ENCODE data around the gene LRFN2.

The LRFN2 gene

GRCh38 chr6:40611912-40612311 lies 24.7 kb upstream of the LRFN2 start:
- H3K9me3 ChIP-seq (ENCODE audit: insufficient read depth, low read depth, low read length): no peaks in the 10 kb centered on the region
- no peak overlapping the region for H3K4me3 ChIP-seq (ENCODE audit: low read length, poor library complexity, severe bottlenecking)
- H3K9me2 ChIP-seq (replicated peaks; ENCODE audit: low read depth, low read length): no peaks in the 10 kb centered on the region
- no peak for TF ChIP-seq CTCF (conservative IDR thresholded peaks at IDR 0.05; ENCODE audit: low read length)
- no peak for TF ChIP-seq EZH2phosphoT487 (IDR thresholded peaks at IDR 0.05; ENCODE audit: borderline replicate concordance)
- H3K27me3 ChIP-seq (ENCODE audit: insufficient read depth, low read length, poor library complexity, severe bottlenecking): no peaks in the 10 kb centered on the region
- no peaks in the 10 kb centered on the region for H3F3A ChIP-seq (ENCODE audit: low read depth)
- H2AFZ ChIP-seq (ENCODE audit: low read length): no peak overlapping the region
- H3K36me3 ChIP-seq (ENCODE audit: insufficient read depth, low read length): no peaks in the 10 kb centered on the region
- H3K79me2 ChIP-seq (ENCODE audit: insufficient read depth, low read length): no peaks in the 10 kb centered on the region
- no peaks in the 10 kb centered on the region for H4K20me1 ChIP-seq (ENCODE audit: insufficient read depth, low read length, poor library complexity, severe bottlenecking)
- no peak overlapping the region for H3K4me2 ChIP-seq (ENCODE audit: low read depth, low read length, poor library complexity, severe bottlenecking)
- no peak overlapping the region for H3K9ac ChIP-seq (ENCODE audit: low read depth, low read length, poor library complexity, severe bottlenecking)
- H3K4me1 ChIP-seq (ENCODE audit: insufficient read depth, low read length, poor library complexity, severe bottlenecking): peaks cover 5% of the 10 kb centered on the region

DNA sequence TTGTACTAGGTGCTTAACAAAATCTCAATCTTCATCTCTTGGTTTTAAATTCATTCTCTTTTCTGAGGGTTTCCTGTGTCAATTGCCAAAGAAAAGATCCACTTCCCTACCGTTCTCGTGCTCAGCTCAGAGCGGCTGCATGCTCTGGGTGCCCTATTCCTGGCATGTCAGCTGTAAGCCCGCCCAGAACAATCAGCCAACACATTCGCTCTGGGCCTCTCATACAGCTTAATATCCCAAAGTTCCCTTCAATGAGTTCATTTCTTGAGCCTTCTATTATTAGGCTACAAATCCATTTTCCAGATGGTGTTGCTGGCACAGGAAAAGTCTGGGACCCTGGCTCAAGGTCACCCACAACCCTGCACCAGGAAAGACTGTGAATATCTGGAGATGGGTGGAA lies 24.3 kb upstream of the LRFN2 start:
- no peak overlapping the region for H2AFZ ChIP-seq (ENCODE audit: low read length)
- no peak overlapping the region for H3K4me2 ChIP-seq (ENCODE audit: low read depth, low read length, poor library complexity, severe bottlenecking)
- no peaks in the 10 kb centered on the region for H3K79me2 ChIP-seq (ENCODE audit: insufficient read depth, low read length)
- TF ChIP-seq CTCF (conservative IDR thresholded peaks at IDR 0.05; ENCODE audit: low read length): no peak
- TF ChIP-seq EZH2phosphoT487 (IDR thresholded peaks at IDR 0.05; ENCODE audit: borderline replicate concordance): no peak
- H4K20me1 ChIP-seq (ENCODE audit: insufficient read depth, low read length, poor library complexity, severe bottlenecking): no peaks in the 10 kb centered on the region
- H3K4me3 ChIP-seq (ENCODE audit: low read length, poor library complexity, severe bottlenecking): no peak overlapping the region
- H3K9ac ChIP-seq (ENCODE audit: low read depth, low read length, poor library complexity, severe bottlenecking): no peak overlapping the region
- peaks cover 5% of the 10 kb centered on the region for H3K4me1 ChIP-seq (ENCODE audit: insufficient read depth, low read length, poor library complexity, severe bottlenecking)
- no peaks in the 10 kb centered on the region for H3K27me3 ChIP-seq (ENCODE audit: insufficient read depth, low read length, poor library complexity, severe bottlenecking)
- H3K9me2 ChIP-seq (replicated peaks; ENCODE audit: low read depth, low read length): no peaks in the 10 kb centered on the region
- H3K36me3 ChIP-seq (ENCODE audit: insufficient read depth, low read length): no peaks in the 10 kb centered on the region
- H3K9me3 ChIP-seq (ENCODE audit: insufficient read depth, low read depth, low read length): no peaks in the 10 kb centered on the region
- no peaks in the 10 kb centered on the region for H3F3A ChIP-seq (ENCODE audit: low read depth)

- TF ChIP-seq EZH2phosphoT487 (IDR thresholded peaks at IDR 0.05; ENCODE audit: borderline replicate concordance) (no peak), CTCF (conservative IDR thresholded peaks at IDR 0.05; ENCODE audit: low read length) (no peak)
- H3K36me3 ChIP-seq (ENCODE audit: insufficient read depth, low read length): no peaks in the 10 kb centered on the region
- no peak overlapping the region for H3K9ac ChIP-seq (ENCODE audit: low read depth, low read length, poor library complexity, severe bottlenecking)
- no peaks in the 10 kb centered on the region for H3K9me3 ChIP-seq (ENCODE audit: insufficient read depth, low read depth, low read length)
- H3K4me2 ChIP-seq (ENCODE audit: low read depth, low read length, poor library complexity, severe bottlenecking): no peak overlapping the region
- no peaks in the 10 kb centered on the region for H3F3A ChIP-seq (ENCODE audit: low read depth)
- H2AFZ ChIP-seq (ENCODE audit: low read length): no peak overlapping the region
- no peaks in the 10 kb centered on the region for H3K27me3 ChIP-seq (ENCODE audit: insufficient read depth, low read length, poor library complexity, severe bottlenecking)
- no peak overlapping the region for H3K4me3 ChIP-seq (ENCODE audit: low read length, poor library complexity, severe bottlenecking)
- H3K4me1 ChIP-seq (ENCODE audit: insufficient read depth, low read length, poor library complexity, severe bottlenecking): peaks cover 5% of the 10 kb centered on the region
- H3K79me2 ChIP-seq (ENCODE audit: insufficient read depth, low read length): no peaks in the 10 kb centered on the region
- H3K9me2 ChIP-seq (replicated peaks; ENCODE audit: low read depth, low read length): no peaks in the 10 kb centered on the region
- no peaks in the 10 kb centered on the region for H4K20me1 ChIP-seq (ENCODE audit: insufficient read depth, low read length, poor library complexity, severe bottlenecking)
Measured at GRCh38 chr6:40610229-40610628, 23.1 kb upstream of the LRFN2 start.

Measured in Loucy (cell line).